ENCODE measurements around the gene MDH1.

DNA sequence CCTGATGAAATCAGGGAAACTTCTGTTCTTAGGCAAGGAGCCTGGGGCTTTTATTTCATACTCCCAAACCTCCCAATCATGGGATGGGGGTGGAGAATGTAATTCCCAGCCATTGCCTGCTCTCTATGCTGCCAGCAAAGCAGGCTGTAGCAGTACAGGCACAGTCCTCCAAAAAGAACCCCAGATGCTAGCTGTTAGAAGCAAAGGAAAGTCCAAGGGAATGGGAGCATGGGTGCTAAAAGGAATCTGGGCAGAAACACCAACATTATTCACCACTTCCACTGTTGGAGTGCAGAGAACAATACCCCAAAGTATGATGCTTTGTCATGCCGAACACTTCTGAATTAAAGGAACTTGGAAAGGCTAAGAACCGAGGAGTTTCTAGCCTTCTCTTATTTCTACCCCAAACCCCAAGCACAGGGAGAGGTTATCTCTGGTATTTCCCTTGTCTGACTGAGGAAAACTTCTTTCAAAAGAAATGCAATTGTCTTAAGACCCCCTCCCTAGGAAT, 24.7 kb downstream of the MDH1 start:
- TF ChIP-seq TAF1 (IDR thresholded peaks at IDR 0.05; ENCODE audit: low read depth), result no peak
- TF ChIP-seq, protein P1, sequence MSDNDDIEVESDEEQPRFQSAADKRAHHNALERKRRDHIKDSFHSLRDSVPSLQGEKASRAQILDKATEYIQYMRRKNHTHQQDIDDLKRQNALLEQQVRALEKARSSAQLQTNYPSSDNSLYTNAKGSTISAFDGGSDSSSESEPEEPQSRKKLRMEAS (IDR thresholded peaks at IDR 0.05), result no peak
- no peak for TF ChIP-seq EP300 (IDR thresholded peaks at IDR 0.05; ENCODE audit: borderline replicate concordance)
- no peak for TF ChIP-seq EGR1 (IDR thresholded peaks at IDR 0.05)
- no peak for TF ChIP-seq RAD21 (IDR thresholded peaks at IDR 0.05; ENCODE audit: low read depth)
- no peak for TF ChIP-seq CEBPB (IDR thresholded peaks at IDR 0.05)
- TF ChIP-seq ZBTB7A (IDR thresholded peaks at IDR 0.05; ENCODE audit: low read depth), result no peak
- TF ChIP-seq CREB1 (IDR thresholded peaks at IDR 0.05; ENCODE audit: low read depth), result no peak
- TF ChIP-seq, protein P2, sequence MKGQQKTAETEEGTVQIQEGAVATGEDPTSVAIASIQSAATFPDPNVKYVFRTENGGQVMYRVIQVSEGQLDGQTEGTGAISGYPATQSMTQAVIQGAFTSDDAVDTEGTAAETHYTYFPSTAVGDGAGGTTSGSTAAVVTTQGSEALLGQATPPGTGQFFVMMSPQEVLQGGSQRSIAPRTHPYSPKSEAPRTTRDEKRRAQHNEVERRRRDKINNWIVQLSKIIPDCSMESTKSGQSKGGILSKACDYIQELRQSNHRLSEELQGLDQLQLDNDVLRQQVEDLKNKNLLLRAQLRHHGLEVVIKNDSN (IDR thresholded peaks at IDR 0.05), result no peak
- TF ChIP-seq, protein P3, sequence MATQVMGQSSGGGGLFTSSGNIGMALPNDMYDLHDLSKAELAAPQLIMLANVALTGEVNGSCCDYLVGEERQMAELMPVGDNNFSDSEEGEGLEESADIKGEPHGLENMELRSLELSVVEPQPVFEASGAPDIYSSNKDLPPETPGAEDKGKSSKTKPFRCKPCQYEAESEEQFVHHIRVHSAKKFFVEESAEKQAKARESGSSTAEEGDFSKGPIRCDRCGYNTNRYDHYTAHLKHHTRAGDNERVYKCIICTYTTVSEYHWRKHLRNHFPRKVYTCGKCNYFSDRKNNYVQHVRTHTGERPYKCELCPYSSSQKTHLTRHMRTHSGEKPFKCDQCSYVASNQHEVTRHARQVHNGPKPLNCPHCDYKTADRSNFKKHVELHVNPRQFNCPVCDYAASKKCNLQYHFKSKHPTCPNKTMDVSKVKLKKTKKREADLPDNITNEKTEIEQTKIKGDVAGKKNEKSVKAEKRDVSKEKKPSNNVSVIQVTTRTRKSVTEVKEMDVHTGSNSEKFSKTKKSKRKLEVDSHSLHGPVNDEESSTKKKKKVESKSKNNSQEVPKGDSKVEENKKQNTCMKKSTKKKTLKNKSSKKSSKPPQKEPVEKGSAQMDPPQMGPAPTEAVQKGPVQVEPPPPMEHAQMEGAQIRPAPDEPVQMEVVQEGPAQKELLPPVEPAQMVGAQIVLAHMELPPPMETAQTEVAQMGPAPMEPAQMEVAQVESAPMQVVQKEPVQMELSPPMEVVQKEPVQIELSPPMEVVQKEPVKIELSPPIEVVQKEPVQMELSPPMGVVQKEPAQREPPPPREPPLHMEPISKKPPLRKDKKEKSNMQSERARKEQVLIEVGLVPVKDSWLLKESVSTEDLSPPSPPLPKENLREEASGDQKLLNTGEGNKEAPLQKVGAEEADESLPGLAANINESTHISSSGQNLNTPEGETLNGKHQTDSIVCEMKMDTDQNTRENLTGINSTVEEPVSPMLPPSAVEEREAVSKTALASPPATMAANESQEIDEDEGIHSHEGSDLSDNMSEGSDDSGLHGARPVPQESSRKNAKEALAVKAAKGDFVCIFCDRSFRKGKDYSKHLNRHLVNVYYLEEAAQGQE (IDR thresholded peaks at IDR 0.05; ENCODE audit: low read depth), result no peak
- TF ChIP-seq TCF12 (IDR thresholded peaks at IDR 0.05; ENCODE audit: low read depth), result no peak
- TF ChIP-seq YY1 (IDR thresholded peaks at IDR 0.05; ENCODE audit: low read depth), result no peak
- TF ChIP-seq TEAD4 (IDR thresholded peaks at IDR 0.05), result no peak
